GM12874 (cell line): ENCODE measurements around the gene ISLR2.

Experiments used
- CTCF ChIP-seq: IDR thresholded peaks from 2 replicates; pipeline ENCODE4 v1.5.1; 2011; ENCODE audit warnings: low read depth, mild to moderate bottlenecking, control low read depth, low read length, moderate library complexity; ENCODE audit not compliant: insufficient read depth

The ISLR2 gene

GRCh38 chr15:74171965-74172541, 41.7 kb downstream of the ISLR2 start:
- no peak for TF ChIP-seq CTCF

GRCh38 chr15:74172701-74173379, 42.5 kb downstream of the ISLR2 start:
- no peak for TF ChIP-seq CTCF

- no peak for TF ChIP-seq CTCF
Observed at GRCh38 chr15:74173380-74174218, 43.2 kb downstream of the ISLR2 start, which contains the start of gene ISLR. ISLR (plus strand) TSS chr15:74173710; CDS start chr15:74174859, 1,149 bp downstream.

GRCh38 chr15:74174219-74174957, 44.0 kb downstream of the ISLR2 start:
- TF ChIP-seq CTCF, result no peak

- no peak for TF ChIP-seq CTCF
Observed at GRCh38 chr15:74174958-74175253, 44.5 kb downstream of the ISLR2 start.

- TF ChIP-seq CTCF, result no peak
Observed at GRCh38 chr15:74175271-74176191, 45.1 kb downstream of the ISLR2 start.
